Measurements from ENCODE around the gene TTC7B. TPM values are rescaled to one million over a fixed set of nuclear protein-coding genes. Genes with fewer than 3 reads are reported as not detected.

The TTC7B gene
- total and polyA plus RNA-seq, 7 donors, result 5.5 to 70.9 (median 46.8) TPM

DNA sequence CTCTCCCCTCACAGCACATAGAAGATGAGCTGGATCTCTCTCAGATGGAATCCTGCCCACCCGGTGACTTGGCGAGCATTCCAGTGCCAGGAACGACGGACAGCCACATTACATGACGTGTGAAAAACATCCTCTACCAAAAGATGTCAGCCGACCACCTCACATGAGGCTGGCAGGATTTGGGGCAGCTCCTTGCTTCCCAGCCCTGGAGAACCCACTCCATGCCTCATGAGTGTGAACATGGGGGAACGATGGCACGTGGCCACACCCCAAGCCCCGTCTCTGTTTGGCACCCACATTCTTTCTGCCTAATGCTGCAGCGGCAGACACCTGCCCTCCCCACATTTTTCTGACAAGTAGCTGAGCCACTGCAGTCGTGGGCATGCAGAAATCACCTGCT is 216.9 kb downstream of the TTC7B start:
- Histone ChIP-seq H3K36me3 (no peaks in the 10 kb centered on the region), H3K27me3 (no peaks in the 10 kb centered on the region), H3K9me3 (no peaks in the 10 kb centered on the region), H3K4me1 (peaks cover 0 to 15% (median 12%) of the 10 kb centered on the region in 4 donors), H3K27ac (peak overlapping the region in 2 of 4 donors; percentile 33 to 46), H3K4me3 (no peak overlapping the region)
- WGBS, 2 donors, result 57 to 69% methylated on average over 11 of the region's 11 CpGs
- intact Hi-C loops (cut with DNase I), result no loop called here
- TF ChIP-seq EP300 (IDR thresholded peaks at IDR 0.05) (no peak), POLR2AphosphoS5 (IDR thresholded peaks at IDR 0.05) (peak in 1 of 4 donors; percentile 8), POLR2A (IDR thresholded peaks at IDR 0.05) (no peak)
- TF ChIP-seq, protein P1, sequence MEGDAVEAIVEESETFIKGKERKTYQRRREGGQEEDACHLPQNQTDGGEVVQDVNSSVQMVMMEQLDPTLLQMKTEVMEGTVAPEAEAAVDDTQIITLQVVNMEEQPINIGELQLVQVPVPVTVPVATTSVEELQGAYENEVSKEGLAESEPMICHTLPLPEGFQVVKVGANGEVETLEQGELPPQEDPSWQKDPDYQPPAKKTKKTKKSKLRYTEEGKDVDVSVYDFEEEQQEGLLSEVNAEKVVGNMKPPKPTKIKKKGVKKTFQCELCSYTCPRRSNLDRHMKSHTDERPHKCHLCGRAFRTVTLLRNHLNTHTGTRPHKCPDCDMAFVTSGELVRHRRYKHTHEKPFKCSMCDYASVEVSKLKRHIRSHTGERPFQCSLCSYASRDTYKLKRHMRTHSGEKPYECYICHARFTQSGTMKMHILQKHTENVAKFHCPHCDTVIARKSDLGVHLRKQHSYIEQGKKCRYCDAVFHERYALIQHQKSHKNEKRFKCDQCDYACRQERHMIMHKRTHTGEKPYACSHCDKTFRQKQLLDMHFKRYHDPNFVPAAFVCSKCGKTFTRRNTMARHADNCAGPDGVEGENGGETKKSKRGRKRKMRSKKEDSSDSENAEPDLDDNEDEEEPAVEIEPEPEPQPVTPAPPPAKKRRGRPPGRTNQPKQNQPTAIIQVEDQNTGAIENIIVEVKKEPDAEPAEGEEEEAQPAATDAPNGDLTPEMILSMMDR (IDR thresholded peaks at IDR 0.05), result no peak
- DNase-seq, result peak; percentile 59

DNA sequence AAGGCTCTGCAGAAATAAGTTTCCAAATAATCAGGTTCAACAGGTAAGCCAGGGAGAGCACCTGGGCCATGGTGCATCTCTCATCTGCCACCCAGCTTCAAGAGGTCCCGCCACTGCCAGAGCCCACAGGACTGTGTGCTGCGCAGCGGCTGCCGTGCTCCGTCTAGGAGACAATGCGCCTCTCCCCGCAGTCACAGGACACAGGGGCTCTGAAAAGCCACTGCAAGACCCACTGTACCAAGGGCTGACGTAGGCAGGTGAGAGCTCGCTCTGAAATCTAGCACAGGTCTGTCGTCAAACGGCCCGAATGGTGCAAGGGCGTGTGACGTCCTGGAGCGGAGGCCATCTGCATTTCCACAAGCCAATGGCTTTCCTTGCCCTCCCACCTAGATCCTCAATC is 218.3 kb downstream of the TTC7B start:
- TF ChIP-seq POLR2A (IDR thresholded peaks at IDR 0.05) (no peak), EP300 (IDR thresholded peaks at IDR 0.05) (no peak), POLR2AphosphoS5 (IDR thresholded peaks at IDR 0.05) (no peak)
- TF ChIP-seq, protein P1 (IDR thresholded peaks at IDR 0.05), result no peak
- peak; percentile 29 for DNase-seq

DNA sequence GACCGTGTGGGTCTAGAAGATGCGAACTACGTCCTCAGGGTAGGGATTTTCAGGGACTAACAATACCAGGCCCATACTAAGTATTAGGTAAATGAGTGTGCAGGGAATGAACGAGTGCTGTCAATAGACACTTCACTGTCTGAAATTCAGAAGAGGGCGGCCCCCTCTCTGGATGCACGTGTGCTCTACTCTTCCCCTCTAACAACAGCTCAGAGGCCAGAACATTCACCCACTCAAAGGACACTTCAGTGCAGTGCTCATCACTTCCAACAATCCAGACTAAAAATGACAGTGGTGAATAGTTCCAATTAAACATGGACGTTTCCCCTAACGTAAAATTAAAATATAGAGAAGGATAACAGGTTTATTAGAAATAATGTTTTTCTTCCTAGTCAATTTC is 219.5 kb downstream of the TTC7B start:
- no peak overlapping the region for H3K27ac ChIP-seq
- TF ChIP-seq POLR2AphosphoS5 (IDR thresholded peaks at IDR 0.05) (no peak), POLR2A (IDR thresholded peaks at IDR 0.05) (no peak), EP300 (IDR thresholded peaks at IDR 0.05) (no peak)
- TF ChIP-seq, protein P1 (IDR thresholded peaks at IDR 0.05), result no peak
- DNase-seq, result no peak
- H3K36me3 ChIP-seq, result peaks cover 0 to 13% (median 2%) of the 10 kb centered on the region in 4 donors
- no peaks in the 10 kb centered on the region for H3K27me3 ChIP-seq
- peaks cover 0 to 15% (median 12%) of the 10 kb centered on the region in 4 donors for H3K4me1 ChIP-seq
- H3K4me3 ChIP-seq, result no peak overlapping the region
- H3K9me3 ChIP-seq, result no peaks in the 10 kb centered on the region
- intact Hi-C loops (cut with DNase I), result no loop called here
- 91 to 92% methylated on average over 8 of the region's 8 CpGs for WGBS, 2 donors

More for the DNA sequence above, 218.3 kb downstream of the TTC7B start:
- no peak overlapping the region for H3K4me3 ChIP-seq
- no peak overlapping the region for H3K27ac ChIP-seq
- no peaks in the 10 kb centered on the region for H3K9me3 ChIP-seq
- H3K27me3 ChIP-seq, result no peaks in the 10 kb centered on the region
- intact Hi-C loops (cut with DNase I), result no loop called here
- WGBS, 2 donors, result 96 to 97% methylated on average over 15 of the region's 15 CpGs
- H3K4me1 ChIP-seq, result peaks cover 0 to 15% (median 12%) of the 10 kb centered on the region in 4 donors
- peaks cover 0 to 6% (median 2%) of the 10 kb centered on the region in 4 donors for H3K36me3 ChIP-seq

DNA sequence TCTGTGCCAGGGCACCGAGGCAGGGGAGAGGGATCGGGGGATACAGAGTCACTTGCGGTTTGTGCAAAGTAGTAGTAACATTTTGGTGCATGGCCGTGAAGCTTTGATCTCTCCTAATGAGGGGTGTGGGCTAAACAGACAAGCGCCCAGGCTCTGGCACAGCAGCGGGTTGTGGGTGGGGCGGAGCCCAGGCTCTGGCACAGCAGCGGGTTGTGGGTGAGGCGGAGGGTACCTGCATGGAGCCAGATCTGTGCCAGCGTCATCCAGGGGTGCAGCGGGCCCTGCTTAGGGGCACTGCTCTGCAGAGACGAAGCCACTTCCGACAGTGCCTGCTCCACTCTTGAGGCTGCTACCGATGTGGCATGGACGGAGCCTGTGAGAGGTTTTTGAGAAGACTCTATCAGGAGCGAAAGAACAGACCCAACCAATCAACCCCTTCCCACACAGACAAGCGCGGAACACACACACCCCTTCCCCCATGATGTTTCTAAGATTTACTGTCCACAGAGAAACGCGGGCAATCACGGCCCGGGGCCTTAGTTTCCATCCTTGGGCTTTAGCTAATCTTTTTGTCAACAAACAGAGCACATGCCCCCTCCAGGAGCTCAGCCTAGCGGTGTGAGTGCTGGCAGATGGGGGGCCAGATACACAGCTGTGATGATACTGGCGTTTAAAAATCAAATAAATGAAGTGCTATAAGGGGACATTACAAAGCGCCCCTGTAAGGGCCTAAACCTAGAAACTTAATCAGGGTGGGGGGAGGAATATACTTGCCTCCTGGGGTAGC is 222.8 kb downstream of the TTC7B start:
- H3K27ac ChIP-seq, result no peak overlapping the region
- no peaks in the 10 kb centered on the region for H3K9me3 ChIP-seq
- intact Hi-C loops (cut with DNase I), result no loop called here
- no peak for TF ChIP-seq POLR2AphosphoS5 (IDR thresholded peaks at IDR 0.05)
- peaks cover 0 to 33% (median 2%) of the 10 kb centered on the region in 4 donors for H3K36me3 ChIP-seq
- no peak overlapping the region for H3K4me3 ChIP-seq
- H3K27me3 ChIP-seq, result no peaks in the 10 kb centered on the region
- no peaks in the 10 kb centered on the region for H3K4me1 ChIP-seq
- WGBS, 2 donors, result 60 to 83% methylated on average over 25 of the region's 25 CpGs
- peak; percentile 55 for DNase-seq

DNA sequence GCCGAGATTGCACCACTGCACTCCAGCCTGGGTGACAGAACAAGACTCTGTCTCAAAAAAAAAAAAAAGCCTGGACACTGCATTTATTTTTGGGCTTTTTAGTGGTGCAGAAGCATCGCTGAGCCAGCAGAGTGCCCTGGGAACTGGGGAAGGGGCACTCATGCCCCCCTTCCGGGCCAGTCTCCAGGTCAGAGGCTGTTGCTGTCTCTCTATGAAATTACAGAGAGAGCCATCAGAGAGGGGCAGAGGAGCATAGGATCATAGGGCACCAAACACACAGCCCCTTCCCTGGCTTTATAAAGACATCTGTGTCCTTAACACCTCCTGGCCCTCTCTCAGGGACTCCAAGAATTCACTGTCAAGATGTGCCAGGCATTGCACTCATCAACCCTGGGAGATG is 223.6 kb downstream of the TTC7B start:
- peak; percentile 24 for DNase-seq
- TF ChIP-seq POLR2A (IDR thresholded peaks at IDR 0.05), result no peak
- no peak for TF ChIP-seq EP300 (IDR thresholded peaks at IDR 0.05)
- no peak for TF ChIP-seq POLR2AphosphoS5 (IDR thresholded peaks at IDR 0.05)
- 96 to 97% methylated on average over 3 of the region's 3 CpGs for WGBS, 2 donors
- Histone ChIP-seq H3K4me3 (no peak overlapping the region), H3K9me3 (no peaks in the 10 kb centered on the region), H3K27ac (no peak overlapping the region), H3K36me3 (peaks cover 0 to 33% (median 2%) of the 10 kb centered on the region in 4 donors), H3K27me3 (no peaks in the 10 kb centered on the region), H3K4me1 (no peaks in the 10 kb centered on the region)
- intact Hi-C loops (cut with DNase I), result no loop called here
